ENCODE data around the gene IKZF5.

IKZF5 gene

DNA sequence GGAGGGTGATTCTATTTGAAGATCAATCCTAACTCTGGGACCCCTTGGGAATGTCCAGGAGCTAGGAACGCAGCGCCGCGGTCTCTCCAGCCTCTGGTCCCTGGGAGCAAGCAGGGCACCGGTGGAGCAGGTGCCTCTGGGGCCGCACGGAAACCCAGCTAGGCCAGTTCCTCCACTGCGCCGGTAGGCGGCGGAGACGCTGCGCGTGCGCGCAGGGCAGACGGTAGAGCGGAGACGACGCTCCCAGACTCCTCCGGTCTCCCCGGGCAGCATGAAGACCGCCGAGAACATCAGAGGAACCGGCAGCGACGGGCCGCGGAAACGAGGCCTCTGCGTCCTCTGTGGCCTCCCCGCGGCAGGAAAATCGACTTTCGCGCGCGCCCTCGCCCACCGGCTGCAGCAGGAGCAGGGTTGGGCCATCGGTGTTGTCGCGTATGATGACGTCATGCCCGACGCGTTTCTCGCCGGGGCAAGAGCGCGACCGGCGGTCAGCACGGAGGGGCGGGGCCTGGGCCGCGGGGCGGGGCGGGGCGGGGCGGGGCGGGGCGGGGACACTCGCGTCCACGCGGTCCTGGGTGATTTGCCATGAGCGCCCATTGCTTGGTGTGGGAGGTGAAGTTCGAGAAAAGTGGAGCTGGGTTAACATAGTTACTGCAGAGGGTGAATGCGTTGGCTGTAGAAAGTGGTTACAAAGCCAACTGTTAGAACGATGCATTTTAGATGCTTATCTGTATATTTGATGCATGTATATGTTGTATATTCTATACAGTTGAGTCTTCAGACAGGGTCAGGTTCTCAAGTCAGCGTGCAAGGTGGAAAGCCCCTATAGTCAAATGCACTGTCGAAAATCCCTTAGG is 28.2 kb downstream of the IKZF5 start, which contains the start of gene PSTK (continued):
- TF ChIP-seq, protein P1, sequence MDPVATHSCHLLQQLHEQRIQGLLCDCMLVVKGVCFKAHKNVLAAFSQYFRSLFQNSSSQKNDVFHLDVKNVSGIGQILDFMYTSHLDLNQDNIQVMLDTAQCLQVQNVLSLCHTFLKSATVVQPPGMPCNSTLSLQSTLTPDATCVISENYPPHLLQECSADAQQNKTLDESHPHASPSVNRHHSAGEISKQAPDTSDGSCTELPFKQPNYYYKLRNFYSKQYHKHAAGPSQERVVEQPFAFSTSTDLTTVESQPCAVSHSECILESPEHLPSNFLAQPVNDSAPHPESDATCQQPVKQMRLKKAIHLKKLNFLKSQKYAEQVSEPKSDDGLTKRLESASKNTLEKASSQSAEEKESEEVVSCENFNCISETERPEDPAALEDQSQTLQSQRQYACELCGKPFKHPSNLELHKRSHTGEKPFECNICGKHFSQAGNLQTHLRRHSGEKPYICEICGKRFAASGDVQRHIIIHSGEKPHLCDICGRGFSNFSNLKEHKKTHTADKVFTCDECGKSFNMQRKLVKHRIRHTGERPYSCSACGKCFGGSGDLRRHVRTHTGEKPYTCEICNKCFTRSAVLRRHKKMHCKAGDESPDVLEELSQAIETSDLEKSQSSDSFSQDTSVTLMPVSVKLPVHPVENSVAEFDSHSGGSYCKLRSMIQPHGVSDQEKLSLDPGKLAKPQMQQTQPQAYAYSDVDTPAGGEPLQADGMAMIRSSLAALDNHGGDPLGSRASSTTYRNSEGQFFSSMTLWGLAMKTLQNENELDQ (tag by site-specific recombination; IDR thresholded peaks at IDR 0.05; ENCODE audit: low read depth), result no peak
- TF ChIP-seq, protein P2, sequence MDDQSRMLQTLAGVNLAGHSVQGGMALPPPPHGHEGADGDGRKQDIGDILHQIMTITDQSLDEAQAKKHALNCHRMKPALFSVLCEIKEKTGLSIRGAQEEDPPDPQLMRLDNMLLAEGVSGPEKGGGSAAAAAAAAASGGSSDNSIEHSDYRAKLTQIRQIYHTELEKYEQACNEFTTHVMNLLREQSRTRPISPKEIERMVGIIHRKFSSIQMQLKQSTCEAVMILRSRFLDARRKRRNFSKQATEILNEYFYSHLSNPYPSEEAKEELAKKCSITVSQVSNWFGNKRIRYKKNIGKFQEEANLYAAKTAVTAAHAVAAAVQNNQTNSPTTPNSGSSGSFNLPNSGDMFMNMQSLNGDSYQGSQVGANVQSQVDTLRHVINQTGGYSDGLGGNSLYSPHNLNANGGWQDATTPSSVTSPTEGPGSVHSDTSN (CRISPR knock-in tag; IDR thresholded peaks at IDR 0.05), result peak; percentile 77; the same call in 1 of the 2 replicates
- no peak for TF ChIP-seq ZNF37A (tag by site-specific recombination; IDR thresholded peaks at IDR 0.05)
- TF ChIP-seq ZNF19 (tag by site-specific recombination; IDR thresholded peaks at IDR 0.05; ENCODE audit: low read depth), result no peak
- TF ChIP-seq ZNF596 (tag by site-specific recombination; IDR thresholded peaks at IDR 0.05), result no peak
- TF ChIP-seq ZNF16 (tag by site-specific recombination; IDR thresholded peaks at IDR 0.05; ENCODE audit: low read depth), result no peak
- 0 out of 2 replicates have a peak, but pooled peaks have one; percentile 22 for TF ChIP-seq YY2 (tag by site-specific recombination; IDR thresholded peaks at IDR 0.05)
- TF ChIP-seq GFI1B (tag by site-specific recombination; IDR thresholded peaks at IDR 0.05), result no peak
- TF ChIP-seq, protein P3, sequence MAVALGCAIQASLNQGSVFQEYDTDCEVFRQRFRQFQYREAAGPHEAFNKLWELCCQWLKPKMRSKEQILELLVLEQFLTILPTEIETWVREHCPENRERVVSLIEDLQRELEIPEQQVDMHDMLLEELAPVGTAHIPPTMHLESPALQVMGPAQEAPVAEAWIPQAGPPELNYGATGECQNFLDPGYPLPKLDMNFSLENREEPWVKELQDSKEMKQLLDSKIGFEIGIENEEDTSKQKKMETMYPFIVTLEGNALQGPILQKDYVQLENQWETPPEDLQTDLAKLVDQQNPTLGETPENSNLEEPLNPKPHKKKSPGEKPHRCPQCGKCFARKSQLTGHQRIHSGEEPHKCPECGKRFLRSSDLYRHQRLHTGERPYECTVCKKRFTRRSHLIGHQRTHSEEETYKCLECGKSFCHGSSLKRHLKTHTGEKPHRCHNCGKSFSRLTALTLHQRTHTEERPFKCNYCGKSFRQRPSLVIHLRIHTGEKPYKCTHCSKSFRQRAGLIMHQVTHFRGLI (tag by site-specific recombination; IDR thresholded peaks at IDR 0.05), result peak; percentile 51; the same call in 1 of the 2 replicates
- TF ChIP-seq ZNF169 (tag by site-specific recombination; IDR thresholded peaks at IDR 0.05), result no peak
- TF ChIP-seq ZNF239 (tag by site-specific recombination; IDR thresholded peaks at IDR 0.05), result no peak
- no peak for TF ChIP-seq ZNF274 (IDR thresholded peaks at IDR 0.05; ENCODE audit: low read length)
- TF ChIP-seq ZNF274 (tag by site-specific recombination; IDR thresholded peaks at IDR 0.05; ENCODE audit: borderline replicate concordance), result no peak
- TF ChIP-seq KLF16 (tag by site-specific recombination; IDR thresholded peaks at IDR 0.05), result peak; percentile 85
- peak; percentile 62 for TF ChIP-seq SP2 (tag by site-specific recombination; IDR thresholded peaks at IDR 0.05)
- no peak for TF ChIP-seq ZNF510 (tag by site-specific recombination; IDR thresholded peaks at IDR 0.05; ENCODE audit: insufficient replicate concordance)
- TF ChIP-seq ZFHX2 (tag by site-specific recombination; conservative IDR thresholded peaks at IDR 0.05), result peak; percentile 75
- TF ChIP-seq, protein P4, sequence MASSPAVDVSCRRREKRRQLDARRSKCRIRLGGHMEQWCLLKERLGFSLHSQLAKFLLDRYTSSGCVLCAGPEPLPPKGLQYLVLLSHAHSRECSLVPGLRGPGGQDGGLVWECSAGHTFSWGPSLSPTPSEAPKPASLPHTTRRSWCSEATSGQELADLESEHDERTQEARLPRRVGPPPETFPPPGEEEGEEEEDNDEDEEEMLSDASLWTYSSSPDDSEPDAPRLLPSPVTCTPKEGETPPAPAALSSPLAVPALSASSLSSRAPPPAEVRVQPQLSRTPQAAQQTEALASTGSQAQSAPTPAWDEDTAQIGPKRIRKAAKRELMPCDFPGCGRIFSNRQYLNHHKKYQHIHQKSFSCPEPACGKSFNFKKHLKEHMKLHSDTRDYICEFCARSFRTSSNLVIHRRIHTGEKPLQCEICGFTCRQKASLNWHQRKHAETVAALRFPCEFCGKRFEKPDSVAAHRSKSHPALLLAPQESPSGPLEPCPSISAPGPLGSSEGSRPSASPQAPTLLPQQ (tag by site-specific recombination; IDR thresholded peaks at IDR 0.05), result peak; percentile 88
- TF ChIP-seq SETDB1 (IDR thresholded peaks at IDR 0.05; ENCODE audit: insufficient read length, low read length), result no peak
- no peak for TF ChIP-seq KLF7 (tag by site-specific recombination; IDR thresholded peaks at IDR 0.05; ENCODE audit: borderline replicate concordance)
- TF ChIP-seq, protein P5, sequence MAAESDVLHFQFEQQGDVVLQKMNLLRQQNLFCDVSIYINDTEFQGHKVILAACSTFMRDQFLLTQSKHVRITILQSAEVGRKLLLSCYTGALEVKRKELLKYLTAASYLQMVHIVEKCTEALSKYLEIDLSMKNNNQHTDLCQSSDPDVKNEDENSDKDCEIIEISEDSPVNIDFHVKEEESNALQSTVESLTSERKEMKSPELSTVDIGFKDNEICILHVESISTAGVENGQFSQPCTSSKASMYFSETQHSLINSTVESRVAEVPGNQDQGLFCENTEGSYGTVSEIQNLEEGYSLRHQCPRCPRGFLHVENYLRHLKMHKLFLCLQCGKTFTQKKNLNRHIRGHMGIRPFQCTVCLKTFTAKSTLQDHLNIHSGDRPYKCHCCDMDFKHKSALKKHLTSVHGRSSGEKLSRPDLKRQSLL (tag by site-specific recombination; IDR thresholded peaks at IDR 0.05), result 0 out of 2 replicates have a peak, but pooled peaks have one; percentile 18
- no peak for TF ChIP-seq ZNF48 (tag by site-specific recombination; IDR thresholded peaks at IDR 0.05)
- no peak for TF ChIP-seq ZNF140 (tag by site-specific recombination; IDR thresholded peaks at IDR 0.05)
- TF ChIP-seq, protein P6, sequence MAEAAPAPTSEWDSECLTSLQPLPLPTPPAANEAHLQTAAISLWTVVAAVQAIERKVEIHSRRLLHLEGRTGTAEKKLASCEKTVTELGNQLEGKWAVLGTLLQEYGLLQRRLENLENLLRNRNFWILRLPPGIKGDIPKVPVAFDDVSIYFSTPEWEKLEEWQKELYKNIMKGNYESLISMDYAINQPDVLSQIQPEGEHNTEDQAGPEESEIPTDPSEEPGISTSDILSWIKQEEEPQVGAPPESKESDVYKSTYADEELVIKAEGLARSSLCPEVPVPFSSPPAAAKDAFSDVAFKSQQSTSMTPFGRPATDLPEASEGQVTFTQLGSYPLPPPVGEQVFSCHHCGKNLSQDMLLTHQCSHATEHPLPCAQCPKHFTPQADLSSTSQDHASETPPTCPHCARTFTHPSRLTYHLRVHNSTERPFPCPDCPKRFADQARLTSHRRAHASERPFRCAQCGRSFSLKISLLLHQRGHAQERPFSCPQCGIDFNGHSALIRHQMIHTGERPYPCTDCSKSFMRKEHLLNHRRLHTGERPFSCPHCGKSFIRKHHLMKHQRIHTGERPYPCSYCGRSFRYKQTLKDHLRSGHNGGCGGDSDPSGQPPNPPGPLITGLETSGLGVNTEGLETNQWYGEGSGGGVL (tag by site-specific recombination; IDR thresholded peaks at IDR 0.05), result peak; percentile 22; the same call in 1 of the 2 replicates
- TF ChIP-seq ZNF544 (tag by site-specific recombination; IDR thresholded peaks at IDR 0.05), result no peak

Data from HEK293 (cell line).